CD8-positive, alpha-beta memory T cell (primary cell): ENCODE data around the gene OR56B1. TPM values are rescaled to one million over a fixed set of nuclear protein-coding genes. Genes with fewer than 3 reads are reported as not detected.

Source experiments
- polyA plus RNA-seq: library from polyadenylated mRNA; unstranded; fragments of 300-500 nt; fragmentation: Illumina TruSeq; gene quantifications from one replicate; pipeline ENCODE4 v1.2.3, GENCODE V29; 2021
- total RNA-seq, 2 experiments: library from RNA; stranded (reverse); gene quantifications; one replicate each; pipeline ENCODE4 v1.2.3, GENCODE V29; 2021

OR56B1 gene
- total and polyA plus RNA-seq, 3 experiments from 2014 or later = not detected

Other genes starting within 250 kb of the OR56B1 start
- gene OR52D1, start 247.8 kb upstream of the OR56B1 start, total RNA-seq = not detected
- not detected for gene OR52D1, start 247.8 kb upstream of the OR56B1 start, polyA plus RNA-seq
- gene UBQLN3, start 226.5 kb upstream of the OR56B1 start, total RNA-seq = not detected
- gene UBQLN3, start 226.5 kb upstream of the OR56B1 start, polyA plus RNA-seq = not detected
- not detected for gene UBQLNL, start 219.7 kb upstream of the OR56B1 start, total RNA-seq
- not detected for gene UBQLNL, start 219.7 kb upstream of the OR56B1 start, polyA plus RNA-seq
- not detected for gene OR52H1, start 187.9 kb upstream of the OR56B1 start, total RNA-seq
- not detected for gene OR52H1, start 187.9 kb upstream of the OR56B1 start, polyA plus RNA-seq
- not detected for gene OR52B6, start 155.6 kb upstream of the OR56B1 start, total RNA-seq
- gene OR52B6, start 155.6 kb upstream of the OR56B1 start, polyA plus RNA-seq = not detected
- under 1 TPM in 1 of 2 experiments, not detected in 1; 0.20 TPM for gene TRIM6, start 139.8 kb upstream of the OR56B1 start, total RNA-seq
- not detected for gene TRIM6, start 139.8 kb upstream of the OR56B1 start, polyA plus RNA-seq
- 1 to 10 TPM; 3.1 to 4.1 TPM for gene TRIM34, start 111.4 kb upstream of the OR56B1 start, total RNA-seq
- gene TRIM34, start 111.4 kb upstream of the OR56B1 start, polyA plus RNA-seq = 13.5 TPM
- gene TRIM5, start 51.4 kb upstream of the OR56B1 start, total RNA-seq = 10 to 100 TPM in 1 of 2 experiments, 1 to 10 TPM in 1; 8.2 to 10.6 TPM
- gene TRIM5, start 51.4 kb upstream of the OR56B1 start, polyA plus RNA-seq = 9.8 TPM
- 100 to 1,000 TPM; 105 TPM for gene TRIM22, start 46.7 kb upstream of the OR56B1 start, total RNA-seq
- 163 TPM for gene TRIM22, start 46.7 kb upstream of the OR56B1 start, polyA plus RNA-seq
- gene OR52N4, start 17.8 kb downstream of the OR56B1 start, total RNA-seq = under 1 TPM; 0.22 to 0.48 TPM
- gene OR52N4, start 17.8 kb downstream of the OR56B1 start, polyA plus RNA-seq = 0.71 TPM
- gene OR52N5, start 46.9 kb downstream of the OR56B1 start, total RNA-seq = not detected
- gene OR52N5, start 46.9 kb downstream of the OR56B1 start, polyA plus RNA-seq = not detected
- gene OR52N1, start 54.8 kb downstream of the OR56B1 start, total RNA-seq = not detected
- not detected for gene OR52N1, start 54.8 kb downstream of the OR56B1 start, polyA plus RNA-seq
- gene OR52N2, start 72.5 kb downstream of the OR56B1 start, total RNA-seq = not detected
- gene OR52N2, start 72.5 kb downstream of the OR56B1 start, polyA plus RNA-seq = not detected
- not detected for gene OR52E6, start 105.4 kb downstream of the OR56B1 start, total RNA-seq
- gene OR52E6, start 105.4 kb downstream of the OR56B1 start, polyA plus RNA-seq = not detected
- not detected for gene OR52E8, start 121.2 kb downstream of the OR56B1 start, total RNA-seq
- gene OR52E8, start 121.2 kb downstream of the OR56B1 start, polyA plus RNA-seq = not detected
- gene OR52E4, start 144.2 kb downstream of the OR56B1 start, total RNA-seq = not detected
- gene OR52E4, start 144.2 kb downstream of the OR56B1 start, polyA plus RNA-seq = not detected
- not detected for gene OR52E5, start 156.8 kb downstream of the OR56B1 start, total RNA-seq
- not detected for gene OR52E5, start 156.8 kb downstream of the OR56B1 start, polyA plus RNA-seq
- not detected for gene OR56A3, start 205.8 kb downstream of the OR56B1 start, total RNA-seq
- not detected for gene OR56A3, start 205.8 kb downstream of the OR56B1 start, polyA plus RNA-seq
- gene OR56A5, start 232.0 kb downstream of the OR56B1 start, total RNA-seq = not detected
- not detected for gene OR56A5, start 232.0 kb downstream of the OR56B1 start, polyA plus RNA-seq